Measurements from ENCODE around the gene MYOC. TPM values are rescaled to one million over a fixed set of nuclear protein-coding genes. Genes with fewer than 3 reads are reported as not detected.
"Not testable (repeated sequence)": the region's sequence is repeated elsewhere in the genome, so short reads cannot be mapped to it uniquely, and the experiment has no call there.

Gene MYOC
- total and polyA plus RNA-seq, 2 experiments from 2014 or later, result not detected

GRCh38 chr1:171623651-171624331 lies 28.7 kb downstream of the MYOC start:
- no peaks in the 10 kb centered on the region for H3K9me2 ChIP-seq (ENCODE audit: insufficient read depth)
- no peaks in the 10 kb centered on the region for H3F3A ChIP-seq (ENCODE audit: insufficient read depth)
- no peaks in the 10 kb centered on the region for H3K4me1 ChIP-seq (ENCODE audit: insufficient read depth)
- H3K9me3 ChIP-seq (ENCODE audit: low read depth), result no peaks in the 10 kb centered on the region
- no peak overlapping the region for H3K9ac ChIP-seq
- 58 to 68% methylated on average over 9 of the region's 9 CpGs for WGBS, 2 experiments (ENCODE audit: low coverage in 1 of 2, low lambda C conversion rate in 2 of 2, missing lambda C conversion rate in 2 of 2)
- in situ Hi-C loops (cut with MboI), result no loop called here
- no peaks in the 10 kb centered on the region for H3K27me3 ChIP-seq (replicated peaks; ENCODE audit: insufficient read depth)
- H3K27ac ChIP-seq, result no peak overlapping the region
- no peaks in the 10 kb centered on the region for H4K20me1 ChIP-seq (ENCODE audit: insufficient read depth)
- H3K4me3 ChIP-seq, result no peak overlapping the region
- TF ChIP-seq EZH2phosphoT487 (IDR thresholded peaks at IDR 0.05; ENCODE audit: insufficient read depth, low read depth) (no peak), EZH2 (IDR thresholded peaks at IDR 0.05; ENCODE audit: insufficient read depth, poor library complexity, severe bottlenecking) (no peak)
- H3K79me2 ChIP-seq (ENCODE audit: insufficient read depth), result no peaks in the 10 kb centered on the region
- H3K4me2 ChIP-seq (ENCODE audit: unreplicated experiment), result no peak overlapping the region
- no peak for DNase-seq
- H2AFZ ChIP-seq, result no peak overlapping the region
- H3K36me3 ChIP-seq (ENCODE audit: low read depth), result no peaks in the 10 kb centered on the region

- H2AFZ ChIP-seq, result no peak within 1 kb of the TSS
- H3K79me2 ChIP-seq (ENCODE audit: insufficient read depth), result no peaks in the 10 kb centered on the region
- DNase-seq, result no peak
- H3K27me3 ChIP-seq (replicated peaks; ENCODE audit: insufficient read depth), result no peaks in the 10 kb centered on the region
- no peaks in the 10 kb centered on the region for H3K36me3 ChIP-seq (ENCODE audit: low read depth)
- H3F3A ChIP-seq (ENCODE audit: insufficient read depth), result no peaks in the 10 kb centered on the region
- no peak within 1 kb of the TSS for H3K9ac ChIP-seq
- no peaks in the 10 kb centered on the region for H3K9me3 ChIP-seq (ENCODE audit: low read depth)
- no peaks in the 10 kb centered on the region for H3K4me1 ChIP-seq (ENCODE audit: insufficient read depth)
- H3K4me2 ChIP-seq (ENCODE audit: unreplicated experiment), result no peak within 1 kb of the TSS
- 27% methylated on average over 7 of the region's 7 CpGs for WGBS, 2 experiments (ENCODE audit: low coverage in 1 of 2, low lambda C conversion rate in 2 of 2, missing lambda C conversion rate in 2 of 2)
- no peak for TF ChIP-seq EZH2 (IDR thresholded peaks at IDR 0.05; ENCODE audit: insufficient read depth, poor library complexity, severe bottlenecking)
- TF ChIP-seq EZH2phosphoT487 (IDR thresholded peaks at IDR 0.05; ENCODE audit: insufficient read depth, low read depth), result no peak
- H3K4me3 ChIP-seq, result no peak within 1 kb of the TSS
- no peaks in the 10 kb centered on the region for H3K9me2 ChIP-seq (ENCODE audit: insufficient read depth)
- H3K27ac ChIP-seq, result no peak within 1 kb of the TSS
- H4K20me1 ChIP-seq (ENCODE audit: insufficient read depth), result no peaks in the 10 kb centered on the region
- in situ Hi-C loops (cut with MboI), result no loop called here
Measured at GRCh38 chr1:171622152-171622462, 30.4 kb downstream of the MYOC start, which contains the start of gene MYOCOS. TSS of gene MYOCOS (plus strand) at chr1:171622243. CDS start at chr1:171623884, 1,641 bp downstream.

- Histone ChIP-seq H4K20me1 (ENCODE audit: insufficient read depth) (no peaks in the 10 kb centered on the region), H3F3A (ENCODE audit: insufficient read depth) (no peaks in the 10 kb centered on the region), H3K36me3 (ENCODE audit: low read depth) (no peaks in the 10 kb centered on the region), H3K9me3 (ENCODE audit: low read depth) (no peaks in the 10 kb centered on the region), H3K4me3 (no peak overlapping the region), H3K27me3 (replicated peaks; ENCODE audit: insufficient read depth) (no peaks in the 10 kb centered on the region), H3K9me2 (ENCODE audit: insufficient read depth) (no peaks in the 10 kb centered on the region), H3K4me2 (ENCODE audit: unreplicated experiment) (no peak overlapping the region), H3K4me1 (ENCODE audit: insufficient read depth) (no peaks in the 10 kb centered on the region), H3K27ac (no peak overlapping the region), H3K9ac (no peak overlapping the region), H3K79me2 (ENCODE audit: insufficient read depth) (no peaks in the 10 kb centered on the region), H2AFZ (no peak overlapping the region)
- no peak for TF ChIP-seq EZH2phosphoT487 (IDR thresholded peaks at IDR 0.05; ENCODE audit: insufficient read depth, low read depth)
- no peak for TF ChIP-seq EZH2 (IDR thresholded peaks at IDR 0.05; ENCODE audit: insufficient read depth, poor library complexity, severe bottlenecking)
- 59 to 75% methylated on average over 2 of the region's 2 CpGs for WGBS, 2 experiments (ENCODE audit: low coverage in 1 of 2, low lambda C conversion rate in 2 of 2, missing lambda C conversion rate in 2 of 2)
- in situ Hi-C loops (cut with MboI), result no loop called here
- no peak for DNase-seq
Measured at GRCh38 chr1:171616586-171616985, 35.9 kb downstream of the MYOC start.

- H3K9me2 ChIP-seq (ENCODE audit: insufficient read depth); H4K20me1 ChIP-seq (ENCODE audit: insufficient read depth); DNase-seq; H3K9me3 ChIP-seq (ENCODE audit: low read depth); H3K4me3 ChIP-seq; H3K4me1 ChIP-seq (ENCODE audit: insufficient read depth); H3K36me3 ChIP-seq (ENCODE audit: low read depth); H3K27me3 ChIP-seq (replicated peaks; ENCODE audit: insufficient read depth); H3K79me2 ChIP-seq (ENCODE audit: insufficient read depth); H3F3A ChIP-seq (ENCODE audit: insufficient read depth); H3K4me2 ChIP-seq (ENCODE audit: unreplicated experiment); H3K27ac ChIP-seq; H3K9ac ChIP-seq; in situ Hi-C loops (cut with MboI); H2AFZ ChIP-seq: not testable (repeated sequence)
- 65 to 69% methylated on average over 14 of the region's 14 CpGs for WGBS, 2 experiments (ENCODE audit: low coverage in 1 of 2, low lambda C conversion rate in 2 of 2, missing lambda C conversion rate in 2 of 2)
Measured at GRCh38 chr1:171615122-171615906, 37.2 kb downstream of the MYOC start.

Data from GM23248 (cell line).